NB4 (cell line): Measurements from ENCODE around the gene SPEG.

ENCODE experiments used
- CTCF ChIP-seq: IDR thresholded peaks from one replicate; pipeline ENCODE4 v1.5.1; 2012; ENCODE audit warnings: low read depth, low read length
- MAX ChIP-seq: IDR thresholded peaks from 2 replicates; pipeline ENCODE4 v1.6.1; 2011; ENCODE audit warnings: low read depth, low read length
- MYC ChIP-seq: IDR thresholded peaks from 2 replicates; pipeline ENCODE4 v1.6.1; 2011; ENCODE audit warnings: low read depth, low read length
- POLR2A ChIP-seq: IDR thresholded peaks from 2 replicates; pipeline ENCODE4 v1.6.1; 2011; ENCODE audit warnings: mild to moderate bottlenecking; ENCODE audit not compliant: insufficient read length; ENCODE audit errors: extremely low read depth

- TF ChIP-seq CTCF (no peak), MAX (no peak), POLR2A (no peak), MYC (no peak)
Measured at GRCh38 chr2:219425238-219426067, 9.2 kb upstream of the SPEG start.
